NOMO-1 treated with dmso at 0.1 percent for 144 hours (cell line): Measurements from ENCODE around the gene PODNL1.
"Not testable (repeated sequence)": the region's sequence is repeated elsewhere in the genome, so short reads cannot be mapped to it uniquely, and the experiment has no call there.

Source experiments
- DNase-seq: peaks from one replicate; lab custom pipeline; 2025; ENCODE audit not compliant: unreplicated experiment; lab: John Stamatoyannopoulos, UW

Gene PODNL1

GRCh38 chr19:13929956-13930355 lies 8.3 kb downstream of the PODNL1 start:
- no peak for DNase-seq

GRCh38 chr19:13929340-13929739 lies 8.9 kb downstream of the PODNL1 start:
- no peak for DNase-seq

GRCh38 chr19:13926715-13927114 lies 11.5 kb downstream of the PODNL1 start:
- no peak for DNase-seq

GRCh38 chr19:13926010-13926409 lies 12.2 kb downstream of the PODNL1 start:
- DNase-seq: no peak

GRCh38 chr19:13923194-13923987 lies 14.8 kb downstream of the PODNL1 start:
- no peak for DNase-seq

- not testable (repeated sequence) for DNase-seq
Measured at GRCh38 chr19:13922118-13922517, 16.1 kb downstream of the PODNL1 start.

- no peak for DNase-seq
Measured at GRCh38 chr19:13920940-13921747, 17.1 kb downstream of the PODNL1 start.

- no peak for DNase-seq
Measured at GRCh38 chr19:13920524-13920923, 17.7 kb downstream of the PODNL1 start.

- no peak for DNase-seq
Measured at GRCh38 chr19:13918726-13919411, 19.3 kb downstream of the PODNL1 start.

- no peak for DNase-seq
Measured at GRCh38 chr19:13917888-13918406, 20.3 kb downstream of the PODNL1 start.

- DNase-seq: no peak
Measured at GRCh38 chr19:13914777-13915176, 23.4 kb downstream of the PODNL1 start.

GRCh38 chr19:13913352-13913751 lies 24.9 kb downstream of the PODNL1 start:
- no peak for DNase-seq

GRCh38 chr19:13909430-13909829 lies 28.8 kb downstream of the PODNL1 start:
- no peak for DNase-seq

GRCh38 chr19:13908674-13909073 lies 29.5 kb downstream of the PODNL1 start:
- no peak for DNase-seq

GRCh38 chr19:13906910-13907309 lies 31.3 kb downstream of the PODNL1 start:
- no peak for DNase-seq

GRCh38 chr19:13906521-13906904 lies 31.7 kb downstream of the PODNL1 start:
- DNase-seq: no peak

- peak; percentile 87 for DNase-seq
Measured at GRCh38 chr19:13905634-13906520, 32.3 kb downstream of the PODNL1 start, which contains the start of the genes BRME1 and CC2D1A. TSS of gene BRME1 (minus strand) at chr19:13906117. CDS start at chr19:13904892, 1,225 bp downstream. TSS of gene CC2D1A (plus strand) at chr19:13906201. CDS start at chr19:13906442, 241 bp downstream.

GRCh38 chr19:13902993-13903555 lies 35.1 kb downstream of the PODNL1 start:
- DNase-seq: no peak

- no peak for DNase-seq
Measured at GRCh38 chr19:13899912-13900584, 38.2 kb downstream of the PODNL1 start.
